Panc1 (cell line): ENCODE results near the gene COG7.

Experiments used
- POLR2AphosphoS5 ChIP-seq: IDR thresholded peaks from 2 replicates; pipeline ENCODE4 v1.6.1; 2012; ENCODE audit warnings: mild to moderate bottlenecking, low read depth, low read length, moderate library complexity
- TCF7L2 ChIP-seq: IDR thresholded peaks from 2 replicates; pipeline ENCODE4 v1.6.1; 2011; ENCODE audit warnings: mild to moderate bottlenecking, low read depth, low read length, inconsistent platforms
- TF ChIP-seq, protein P1 (sequence below): fragments of 450-650 bp; IDR thresholded peaks from 2 replicates; pipeline ENCODE4 v1.5.1; 2017; ENCODE audit warnings: mild to moderate bottlenecking

- TF ChIP-seq, protein P1, sequence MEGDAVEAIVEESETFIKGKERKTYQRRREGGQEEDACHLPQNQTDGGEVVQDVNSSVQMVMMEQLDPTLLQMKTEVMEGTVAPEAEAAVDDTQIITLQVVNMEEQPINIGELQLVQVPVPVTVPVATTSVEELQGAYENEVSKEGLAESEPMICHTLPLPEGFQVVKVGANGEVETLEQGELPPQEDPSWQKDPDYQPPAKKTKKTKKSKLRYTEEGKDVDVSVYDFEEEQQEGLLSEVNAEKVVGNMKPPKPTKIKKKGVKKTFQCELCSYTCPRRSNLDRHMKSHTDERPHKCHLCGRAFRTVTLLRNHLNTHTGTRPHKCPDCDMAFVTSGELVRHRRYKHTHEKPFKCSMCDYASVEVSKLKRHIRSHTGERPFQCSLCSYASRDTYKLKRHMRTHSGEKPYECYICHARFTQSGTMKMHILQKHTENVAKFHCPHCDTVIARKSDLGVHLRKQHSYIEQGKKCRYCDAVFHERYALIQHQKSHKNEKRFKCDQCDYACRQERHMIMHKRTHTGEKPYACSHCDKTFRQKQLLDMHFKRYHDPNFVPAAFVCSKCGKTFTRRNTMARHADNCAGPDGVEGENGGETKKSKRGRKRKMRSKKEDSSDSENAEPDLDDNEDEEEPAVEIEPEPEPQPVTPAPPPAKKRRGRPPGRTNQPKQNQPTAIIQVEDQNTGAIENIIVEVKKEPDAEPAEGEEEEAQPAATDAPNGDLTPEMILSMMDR, result no peak
- TF ChIP-seq POLR2AphosphoS5 (no peak), TCF7L2 (no peak)
These were observed 65.3 kb downstream of the COG7 start for GRCh38 chr16:23387666-23388065.
